KMS-11 (cell line): ENCODE measurements around the gene ITSN1.

Source experiments
- H2AFZ ChIP-seq: fragments of 200-600 bp; sonication (generic); 2 replicates; pipeline ENCODE4 v1.6.1; 2016; ENCODE audit warnings: antibody characterized with exemption, mixed run types, low read depth
- H3K27ac ChIP-seq: fragments of 200-600 bp; sonication (generic); 2 replicates; pipeline ENCODE4 v1.6.1; 2016; ENCODE audit warnings: mild to moderate bottlenecking, mixed run types
- H3K27me3 ChIP-seq: fragments of 200-600 bp; sonication (generic); 2 replicates; pipeline ENCODE4 v1.6.1; 2017; ENCODE audit warnings: mild to moderate bottlenecking, low read depth, mixed run types, moderate library complexity; ENCODE audit not compliant: insufficient read depth
- H3K36me3 ChIP-seq: fragments of 200-600 bp; sonication (generic); 2 replicates; pipeline ENCODE4 v1.6.1; 2017; ENCODE audit warnings: mild to moderate bottlenecking, mixed run types; ENCODE audit not compliant: insufficient read depth
- H3K4me1 ChIP-seq: fragments of 200-600 bp; sonication (generic); 2 replicates; pipeline ENCODE4 v1.6.1; 2016; ENCODE audit warnings: mild to moderate bottlenecking, low read depth, mixed run types; ENCODE audit not compliant: poor library complexity, severe bottlenecking
- H3K4me2 ChIP-seq: fragments of 200-600 bp; sonication (generic); 2 replicates; pipeline ENCODE4 v1.7.0; 2016; ENCODE audit warnings: mild to moderate bottlenecking, mixed run types
- H3K4me3 ChIP-seq: fragments of 200-600 bp; sonication (generic); IDR thresholded peaks from 2 replicates; pipeline ENCODE4 v1.6.1; 2017; ENCODE audit warnings: low read depth, low read length, mixed read lengths; ENCODE audit not compliant: insufficient read depth
- H3K79me2 ChIP-seq: fragments of 200-600 bp; sonication (generic); 2 replicates; pipeline ENCODE4 v1.6.1; 2016; ENCODE audit warnings: low read depth, mixed run types; ENCODE audit not compliant: insufficient read depth
- H3K9ac ChIP-seq: fragments of 200-600 bp; sonication (generic); 2 replicates; pipeline ENCODE4 v1.6.1; 2016; ENCODE audit warnings: mild to moderate bottlenecking, mixed run types
- H4K20me1 ChIP-seq: fragments of 200-600 bp; sonication (generic); 2 replicates; pipeline ENCODE4 v1.6.1; 2016; ENCODE audit warnings: mild to moderate bottlenecking, mixed run types; ENCODE audit not compliant: insufficient read depth
- CTCF ChIP-seq: fragments of 200-600 bp; sonication (generic); conservative IDR thresholded peaks from 2 replicates; pipeline ENCODE4 v1.6.1; 2017; ENCODE audit warnings: low read depth, mild to moderate bottlenecking, antibody characterized with exemption, low read length, moderate library complexity, mixed read lengths

ITSN1 gene

GRCh38 chr21:33684923-33685560, 42.7 kb downstream of the ITSN1 start:
- H3K4me1 ChIP-seq: no peaks in the 10 kb centered on the region
- no peak overlapping the region for H3K9ac ChIP-seq
- no peaks in the 10 kb centered on the region for H3K79me2 ChIP-seq
- H3K4me3 ChIP-seq: no peak overlapping the region
- no peaks in the 10 kb centered on the region for H3K27me3 ChIP-seq
- H3K4me2 ChIP-seq: no peak overlapping the region
- H2AFZ ChIP-seq: no peak overlapping the region
- H4K20me1 ChIP-seq: no peaks in the 10 kb centered on the region
- TF ChIP-seq CTCF: no peak
- no peak overlapping the region for H3K27ac ChIP-seq
- H3K36me3 ChIP-seq: no peaks in the 10 kb centered on the region

GRCh38 chr21:33685613-33686197, 43.4 kb downstream of the ITSN1 start:
- Histone ChIP-seq H3K9ac (no peak overlapping the region), H3K79me2 (no peaks in the 10 kb centered on the region), H3K4me2 (no peak overlapping the region), H3K27ac (no peak overlapping the region), H2AFZ (no peak overlapping the region), H3K36me3 (no peaks in the 10 kb centered on the region), H4K20me1 (no peaks in the 10 kb centered on the region), H3K27me3 (no peaks in the 10 kb centered on the region), H3K4me3 (no peak overlapping the region), H3K4me1 (no peaks in the 10 kb centered on the region)
- no peak for TF ChIP-seq CTCF

DNA sequence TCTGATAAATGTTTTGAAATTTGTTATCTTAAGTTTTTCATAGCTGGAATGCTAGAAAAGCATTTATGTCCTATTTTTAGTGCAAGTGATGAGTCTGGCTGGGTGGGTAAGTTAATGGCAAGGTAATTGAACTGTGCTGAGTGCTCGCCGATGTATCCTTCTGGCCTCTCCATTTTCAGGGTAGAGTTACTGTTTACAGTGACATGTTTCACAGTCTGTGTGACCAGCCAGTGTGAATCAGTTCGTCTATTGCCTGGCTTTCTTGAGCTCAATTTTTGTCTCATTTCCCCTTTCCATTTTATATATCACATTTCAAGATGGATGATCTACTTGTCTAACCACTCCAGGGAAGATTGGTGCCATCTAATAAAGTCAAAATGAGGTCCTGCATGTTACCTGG, 44.1 kb downstream of the ITSN1 start:
- no peaks in the 10 kb centered on the region for H3K79me2 ChIP-seq
- H3K4me1 ChIP-seq: no peaks in the 10 kb centered on the region
- H4K20me1 ChIP-seq: no peaks in the 10 kb centered on the region
- no peak overlapping the region for H2AFZ ChIP-seq
- H3K27me3 ChIP-seq: no peaks in the 10 kb centered on the region
- H3K36me3 ChIP-seq: no peaks in the 10 kb centered on the region
- no peak overlapping the region for H3K4me2 ChIP-seq
- H3K4me3 ChIP-seq: no peak overlapping the region
- TF ChIP-seq CTCF: no peak
- no peak overlapping the region for H3K9ac ChIP-seq
- no peak overlapping the region for H3K27ac ChIP-seq

- H4K20me1 ChIP-seq: no peaks in the 10 kb centered on the region
- H3K27me3 ChIP-seq: no peaks in the 10 kb centered on the region
- no peak overlapping the region for H3K4me2 ChIP-seq
- H3K9ac ChIP-seq: no peak overlapping the region
- no peaks in the 10 kb centered on the region for H3K4me1 ChIP-seq
- H3K79me2 ChIP-seq: no peaks in the 10 kb centered on the region
- H2AFZ ChIP-seq: no peak overlapping the region
- no peak overlapping the region for H3K27ac ChIP-seq
- TF ChIP-seq CTCF: no peak
- no peaks in the 10 kb centered on the region for H3K36me3 ChIP-seq
- no peak overlapping the region for H3K4me3 ChIP-seq
Measured at GRCh38 chr21:33687634-33688033, 45.3 kb downstream of the ITSN1 start.
